Activated CD4-positive, alpha-beta T cell treated with anti-CD3 and anti-CD28 coated beads for 36 hours (primary cell): Measurements from ENCODE around the gene CREG1. TPM values are rescaled to one million over a fixed set of nuclear protein-coding genes. Genes with fewer than 3 reads are reported as not detected.

Experiments used
- ATAC-seq: fragments of 200-7000 bp; cut with Tn5 transposase; one replicate; pipeline ENCODE4 v1.10.0; 2021; ENCODE audit warnings: mild to moderate bottlenecking, moderate library complexity
- CTCF ChIA-PET: fragments of 350-600 bp; sonication (Branson Sonifier 250); formaldehyde crosslinking; loops from one replicate; lab custom pipeline; 2021; ENCODE audit warnings: antibody characterized with exemption; lab: Charles Lee
- POLR2A ChIA-PET: fragments of 350-600 bp; sonication (Branson Sonifier 250); formaldehyde crosslinking; loops from one replicate; lab custom pipeline; 2021; ENCODE audit warnings: antibody characterized with exemption, inconsistent platforms; lab: Charles Lee
- DNase-seq: peaks from one replicate; pipeline ENCODE4 v3.0.0-alpha.2; 2020
- H3K27ac Mint-ChIP-seq: one replicate; pipeline ENCODE4 v1.8.0; 2021; ENCODE audit warnings: mixed read lengths
- H3K27me3 Mint-ChIP-seq: one replicate; pipeline ENCODE4 v1.8.0; 2021; ENCODE audit warnings: mixed read lengths
- H3K36me3 Mint-ChIP-seq: one replicate; pipeline ENCODE4 v1.8.0; 2021; ENCODE audit warnings: low read depth, mixed read lengths
- H3K4me1 Mint-ChIP-seq: one replicate; pipeline ENCODE4 v1.8.0; 2021; ENCODE audit warnings: mixed read lengths
- H3K4me3 Mint-ChIP-seq: one replicate; pipeline ENCODE4 v1.8.0; 2021; ENCODE audit warnings: mild to moderate bottlenecking, moderate library complexity, mixed read lengths
- H3K9me3 Mint-ChIP-seq: one replicate; pipeline ENCODE4 v1.8.0; 2021; ENCODE audit warnings: low read depth, mixed read lengths
- intact Hi-C, 2 experiments: fragments of 100-400 bp; cut with DNase I in 1 of 2; cut with micrococcal nuclease in 1 of 2; formaldehyde crosslinking; loops; one replicate each; pipeline versions ENCODE4 v1.14.2 to v1.15.1; 2022 to 2024; cut with DNase I, micrococcal nuclease
- total RNA-seq, 2 experiments: library from RNA; stranded (reverse); gene quantifications; one replicate each; pipeline ENCODE4 v1.2.3, GENCODE V29; 2021

The CREG1 gene
- total RNA-seq, 2 experiments from 2014 or later, result 8.8 to 9.4 TPM

GRCh38 chr1:167509587-167509986, 44.0 kb downstream of the CREG1 start:
- peaks cover 87% of the 10 kb centered on the region for H3K4me1 Mint-ChIP-seq
- DNase-seq, result no peak
- ChIA-PET POLR2A (interaction anchor here (0.6 to 1.6 kb wide), 4 partner anchors 8 to 386 kb away, joined by 3 to 5 read pairs (median 4); no protein-coding TSS in a partner anchor), CTCF (interaction anchor here (1.1 kb wide), 1 partner anchor 25 kb away, joined by 3 read pairs; no protein-coding TSS in a partner anchor)
- H3K9me3 Mint-ChIP-seq, result no peaks in the 10 kb centered on the region
- intact Hi-C loops, result loop anchor here in 1 of 2 experiments (1.0 kb wide), 1 partner anchor 8 kb away; no protein-coding TSS in a partner anchor
- H3K27me3 Mint-ChIP-seq, result no peaks in the 10 kb centered on the region
- peaks cover 70% of the 10 kb centered on the region for H3K36me3 Mint-ChIP-seq
- peak overlapping the region; percentile 83 for H3K27ac Mint-ChIP-seq
- peak overlapping the region; percentile 48 for H3K4me3 Mint-ChIP-seq
- ATAC-seq, result no peak

GRCh38 chr1:167507719-167508118, 45.8 kb downstream of the CREG1 start:
- Mint-ChIP-seq H3K9me3 (no peaks in the 10 kb centered on the region), H3K36me3 (peaks cover 78% of the 10 kb centered on the region), H3K4me3 (no peak overlapping the region), H3K27me3 (no peaks in the 10 kb centered on the region), H3K27ac (peak overlapping the region; percentile 71), H3K4me1 (peaks cover 95% of the 10 kb centered on the region)
- CTCF ChIA-PET, result interaction anchor here (0.6 to 3.3 kb wide), 6 partner anchors 10 to 40 kb away, joined by 3 to 25 read pairs (median 6); partner anchors contain the start of gene CD247
- POLR2A ChIA-PET, result interaction anchor here (1.0 kb wide), 1 partner anchor 9 kb away, joined by 3 read pairs; no protein-coding TSS in a partner anchor
- intact Hi-C loops, result no loop called here
- no peak for ATAC-seq
- DNase-seq, result no peak

GRCh38 chr1:167504467-167504827, 49.1 kb downstream of the CREG1 start:
- Mint-ChIP-seq H3K36me3 (peaks cover 70% of the 10 kb centered on the region), H3K27ac (peak overlapping the region; percentile 3), H3K4me3 (no peak overlapping the region), H3K27me3 (no peaks in the 10 kb centered on the region), H3K4me1 (peaks cover 96% of the 10 kb centered on the region), H3K9me3 (no peaks in the 10 kb centered on the region)
- ATAC-seq (no peak), DNase-seq (no peak)
- intact Hi-C loops, result loop anchor here in 1 of 2 experiments (5.0 kb wide), 1 partner anchor 123 kb away; no protein-coding TSS in a partner anchor
- CTCF ChIA-PET, result interaction anchor here (0.8 to 1.6 kb wide), 4 partner anchors 8 to 36 kb away, joined by 3 to 7 read pairs (median 4); no protein-coding TSS in a partner anchor
- POLR2A ChIA-PET, result no interaction called here

- peaks cover 64% of the 10 kb centered on the region for H3K36me3 Mint-ChIP-seq
- peaks cover 96% of the 10 kb centered on the region for H3K4me1 Mint-ChIP-seq
- H3K27ac Mint-ChIP-seq, result peak overlapping the region; percentile 3
- POLR2A ChIA-PET, result interaction anchor here (6.3 kb wide), 1 partner anchor 13 kb away, joined by 57 read pairs; the partner anchor contains the start of gene CD247
- no peak overlapping the region for H3K4me3 Mint-ChIP-seq
- intact Hi-C loops, result loop anchor here in 1 of 2 experiments (5.0 kb wide), 1 partner anchor 123 kb away; no protein-coding TSS in a partner anchor
- CTCF ChIA-PET, result interaction anchor here (0.8 to 1.6 kb wide), 4 partner anchors 9 to 57 kb away, joined by 3 to 7 read pairs (median 3); no protein-coding TSS in a partner anchor
- ATAC-seq (no peak), DNase-seq (no peak)
- H3K9me3 Mint-ChIP-seq, result no peaks in the 10 kb centered on the region
- H3K27me3 Mint-ChIP-seq, result no peaks in the 10 kb centered on the region
Observed at GRCh38 chr1:167503626-167504466, 49.7 kb downstream of the CREG1 start.

GRCh38 chr1:167502719-167503462, 50.7 kb downstream of the CREG1 start:
- CTCF ChIA-PET, result interaction anchor here (0.8 to 5.6 kb wide), 8 partner anchors 10 to 56 kb away, joined by 3 to 62 read pairs (median 3); partner anchors contain the start of gene CD247
- H3K27ac Mint-ChIP-seq, result peak overlapping the region; percentile 95
- DNase-seq, result no peak
- H3K4me1 Mint-ChIP-seq, result peaks cover 96% of the 10 kb centered on the region
- no peaks in the 10 kb centered on the region for H3K9me3 Mint-ChIP-seq
- peaks cover 63% of the 10 kb centered on the region for H3K36me3 Mint-ChIP-seq
- intact Hi-C loops, result loop anchor here (1.0 to 5.0 kb wide), 2 partner anchors 9 to 124 kb away; no protein-coding TSS in a partner anchor
- ATAC-seq, result no peak
- H3K4me3 Mint-ChIP-seq, result peak overlapping the region; percentile 31
- POLR2A ChIA-PET, result interaction anchor here (1.1 to 6.3 kb wide), 3 partner anchors 14 to 47 kb away, joined by 3 to 57 read pairs (median 4); partner anchors contain the start of gene CD247
- no peaks in the 10 kb centered on the region for H3K27me3 Mint-ChIP-seq

- ChIA-PET CTCF (interaction anchor here (0.6 to 5.6 kb wide), 8 partner anchors 15 to 48 kb away, joined by 3 to 62 read pairs (median 4); partner anchors contain the start of gene CD247), POLR2A (interaction anchor here (0.9 to 6.3 kb wide), 6 partner anchors 8 to 282 kb away, joined by 3 to 57 read pairs (median 3); partner anchors contain the start of gene CD247)
- intact Hi-C loops, result loop anchor here (1.0 to 5.0 kb wide), 2 partner anchors 10 to 125 kb away; no protein-coding TSS in a partner anchor
- DNase-seq (no peak), ATAC-seq (peak; percentile 32)
- Mint-ChIP-seq H3K9me3 (no peaks in the 10 kb centered on the region), H3K4me1 (peaks cover 96% of the 10 kb centered on the region), H3K4me3 (peak overlapping the region; percentile 63), H3K27me3 (no peaks in the 10 kb centered on the region), H3K36me3 (peaks cover 64% of the 10 kb centered on the region), H3K27ac (peak overlapping the region; percentile 95)
Observed at GRCh38 chr1:167502192-167502551, 51.4 kb downstream of the CREG1 start.

GRCh38 chr1:167501515-167502191, 51.9 kb downstream of the CREG1 start:
- ChIA-PET CTCF (interaction anchor here (0.6 to 5.6 kb wide), 10 partner anchors 15 to 185 kb away, joined by 3 to 62 read pairs (median 4); partner anchors contain the start of gene CD247), POLR2A (interaction anchor here (0.9 to 6.3 kb wide), 7 partner anchors 8 to 281 kb away, joined by 3 to 57 read pairs (median 3); partner anchors contain the start of gene CD247)
- Mint-ChIP-seq H3K9me3 (no peaks in the 10 kb centered on the region), H3K4me1 (peaks cover 97% of the 10 kb centered on the region), H3K4me3 (peak overlapping the region; percentile 63), H3K27me3 (no peaks in the 10 kb centered on the region), H3K27ac (peak overlapping the region; percentile 95), H3K36me3 (peaks cover 64% of the 10 kb centered on the region)
- peak; percentile 82 for DNase-seq
- intact Hi-C loops, result loop anchor here (1.0 to 5.0 kb wide), 3 partner anchors 11 to 126 kb away; no protein-coding TSS in a partner anchor
- ATAC-seq, result peak; percentile 60

GRCh38 chr1:167500283-167500860, 53.2 kb downstream of the CREG1 start:
- ATAC-seq, result peak; percentile 67

GRCh38 chr1:167499664-167500101, 53.9 kb downstream of the CREG1 start:
- no peaks in the 10 kb centered on the region for H3K27me3 Mint-ChIP-seq
- ChIA-PET POLR2A (interaction anchor here (1.1 to 6.3 kb wide), 7 partner anchors 10 to 280 kb away, joined by 4 to 57 read pairs (median 11); partner anchors contain the start of genes CD247 and CREG1), CTCF (interaction anchor here (0.6 to 5.6 kb wide), 19 partner anchors 9 to 742 kb away, joined by 3 to 62 read pairs (median 5); partner anchors contain the start of gene CD247)
- intact Hi-C loops, result loop anchor here (1.0 to 5.0 kb wide), 6 partner anchors 7 to 128 kb away; no protein-coding TSS in a partner anchor
- peaks cover 99% of the 10 kb centered on the region for H3K4me1 Mint-ChIP-seq
- ATAC-seq, result peak; percentile 57
- peak; percentile 56 for DNase-seq
- peaks cover 72% of the 10 kb centered on the region for H3K36me3 Mint-ChIP-seq
- peak overlapping the region; percentile 95 for H3K27ac Mint-ChIP-seq
- H3K4me3 Mint-ChIP-seq, result peak overlapping the region; percentile 42
- H3K9me3 Mint-ChIP-seq, result no peaks in the 10 kb centered on the region

More at GRCh38 chr1:167500283-167500860, 53.2 kb downstream of the CREG1 start:
- no peaks in the 10 kb centered on the region for H3K27me3 Mint-ChIP-seq
- intact Hi-C loops, result loop anchor here (1.0 to 5.0 kb wide), 5 partner anchors 8 to 127 kb away; no protein-coding TSS in a partner anchor
- peak overlapping the region; percentile 63 for H3K4me3 Mint-ChIP-seq
- peak; percentile 15 for DNase-seq
- ChIA-PET POLR2A (interaction anchor here (0.8 to 6.3 kb wide), 16 partner anchors 8 to 281 kb away, joined by 3 to 57 read pairs (median 6); partner anchors contain the start of genes CD247 and CREG1), CTCF (interaction anchor here (0.7 to 5.6 kb wide), 15 partner anchors 7 to 59 kb away, joined by 3 to 62 read pairs (median 5); partner anchors contain the start of gene CD247)
- H3K9me3 Mint-ChIP-seq, result no peaks in the 10 kb centered on the region
- H3K27ac Mint-ChIP-seq, result peak overlapping the region; percentile 95
- H3K4me1 Mint-ChIP-seq, result peaks cover 99% of the 10 kb centered on the region
- H3K36me3 Mint-ChIP-seq, result peaks cover 70% of the 10 kb centered on the region
